Neural crest cell (in vitro differentiated cells): ENCODE results near the gene DYNC1H1. TPM values are rescaled to one million over a fixed set of nuclear protein-coding genes. Genes with fewer than 3 reads are reported as not detected.
"Not testable (repeated sequence)": the region's sequence is repeated elsewhere in the genome, so short reads cannot be mapped to it uniquely, and the experiment has no call there.

Experiments
- DNase-seq: peaks from one replicate; pipeline ENCODE4 v3.0.0; 2021; ENCODE audit warnings: low read depth, mixed read lengths, low spot score
- H3K27ac Mint-ChIP-seq: one replicate; pipeline ENCODE4 v1.8.0; 2021; ENCODE audit warnings: mild to moderate bottlenecking, mixed read lengths; ENCODE audit not compliant: unreplicated experiment
- H3K27me3 Mint-ChIP-seq: 2 replicates; pipeline ENCODE4 v1.8.0; 2021; ENCODE audit warnings: low read depth, mild to moderate bottlenecking, mixed read lengths
- H3K36me3 Mint-ChIP-seq: 2 replicates; pipeline ENCODE4 v1.8.0; 2021; ENCODE audit warnings: low read depth, mild to moderate bottlenecking, mixed read lengths
- H3K4me1 Mint-ChIP-seq: 2 replicates; pipeline ENCODE4 v1.8.0; 2021; ENCODE audit warnings: mixed read lengths
- H3K4me3 Mint-ChIP-seq: one replicate; pipeline ENCODE4 v1.8.0; 2021; ENCODE audit warnings: mild to moderate bottlenecking, mixed read lengths
- H3K9me3 Mint-ChIP-seq: 2 replicates; pipeline ENCODE4 v1.8.0; 2021; ENCODE audit warnings: mixed read lengths
- total RNA-seq: library from RNA; stranded (reverse); gene quantifications from 2 replicates; pipeline ENCODE4 v1.2.1, GENCODE V29; 2021
- TF ChIP-seq, protein P1 (sequence below): fragments of 200-600 bp; sonication (generic); conservative IDR thresholded peaks from 2 replicates; pipeline ENCODE4 v1.5.0; 2021; ENCODE audit warnings: antibody characterized with exemption, mild to moderate bottlenecking

Gene DYNC1H1
- total RNA-seq, 1 donor from 2014 or later, result 528 TPM

DNA sequence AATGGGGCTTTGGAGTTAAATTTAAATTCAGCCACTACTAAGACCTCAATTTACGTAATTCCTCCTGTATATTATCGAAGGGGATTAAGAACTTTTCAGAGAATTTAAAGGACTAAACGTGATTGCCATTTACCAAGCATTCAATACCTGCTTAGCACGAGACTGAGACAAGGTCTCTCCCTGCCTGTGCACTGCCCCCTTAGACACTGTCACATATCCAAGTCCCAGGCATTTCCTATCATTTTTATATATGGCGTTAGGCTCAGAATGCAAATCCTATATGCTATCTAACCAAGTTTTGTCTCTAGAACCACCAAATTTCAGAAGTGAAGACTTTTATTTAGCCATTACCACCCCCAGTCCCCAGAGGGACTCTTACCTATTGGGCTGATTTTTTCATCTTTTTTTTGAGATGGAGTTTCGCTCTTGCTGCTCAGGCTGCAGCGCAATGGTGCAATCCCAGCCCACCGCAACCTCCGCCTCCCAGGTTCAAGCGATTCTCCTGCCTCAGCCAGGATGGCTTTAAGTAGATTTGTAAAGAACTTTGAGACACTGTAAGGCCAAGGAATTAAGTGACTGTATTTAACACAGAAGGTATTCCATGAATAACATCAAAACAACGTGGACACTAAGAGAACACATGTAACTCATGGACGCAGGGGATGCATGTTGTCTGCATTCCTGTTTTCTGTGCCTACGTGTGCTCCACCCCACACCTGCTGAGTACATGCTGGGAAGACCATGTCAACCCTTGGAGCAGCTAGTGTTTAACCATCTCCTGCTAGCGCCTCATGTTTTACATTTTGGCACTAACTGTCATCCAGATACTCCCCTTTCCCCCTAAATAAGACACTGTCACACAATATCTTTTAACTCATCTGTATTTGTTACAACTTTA lies 116.1 kb downstream of the DYNC1H1 start:
- H3K4me3 Mint-ChIP-seq, result peak overlapping the region; percentile 61
- H3K4me1 Mint-ChIP-seq, result peaks cover 43% of the 10 kb centered on the region
- H3K27me3 Mint-ChIP-seq, result no peaks in the 10 kb centered on the region
- no peak overlapping the region for H3K27ac Mint-ChIP-seq
- TF ChIP-seq, protein P1, sequence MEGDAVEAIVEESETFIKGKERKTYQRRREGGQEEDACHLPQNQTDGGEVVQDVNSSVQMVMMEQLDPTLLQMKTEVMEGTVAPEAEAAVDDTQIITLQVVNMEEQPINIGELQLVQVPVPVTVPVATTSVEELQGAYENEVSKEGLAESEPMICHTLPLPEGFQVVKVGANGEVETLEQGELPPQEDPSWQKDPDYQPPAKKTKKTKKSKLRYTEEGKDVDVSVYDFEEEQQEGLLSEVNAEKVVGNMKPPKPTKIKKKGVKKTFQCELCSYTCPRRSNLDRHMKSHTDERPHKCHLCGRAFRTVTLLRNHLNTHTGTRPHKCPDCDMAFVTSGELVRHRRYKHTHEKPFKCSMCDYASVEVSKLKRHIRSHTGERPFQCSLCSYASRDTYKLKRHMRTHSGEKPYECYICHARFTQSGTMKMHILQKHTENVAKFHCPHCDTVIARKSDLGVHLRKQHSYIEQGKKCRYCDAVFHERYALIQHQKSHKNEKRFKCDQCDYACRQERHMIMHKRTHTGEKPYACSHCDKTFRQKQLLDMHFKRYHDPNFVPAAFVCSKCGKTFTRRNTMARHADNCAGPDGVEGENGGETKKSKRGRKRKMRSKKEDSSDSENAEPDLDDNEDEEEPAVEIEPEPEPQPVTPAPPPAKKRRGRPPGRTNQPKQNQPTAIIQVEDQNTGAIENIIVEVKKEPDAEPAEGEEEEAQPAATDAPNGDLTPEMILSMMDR, result no peak
- no peaks in the 10 kb centered on the region for H3K9me3 Mint-ChIP-seq
- H3K36me3 Mint-ChIP-seq, result peaks cover 58% of the 10 kb centered on the region
- no peak for DNase-seq

DNA sequence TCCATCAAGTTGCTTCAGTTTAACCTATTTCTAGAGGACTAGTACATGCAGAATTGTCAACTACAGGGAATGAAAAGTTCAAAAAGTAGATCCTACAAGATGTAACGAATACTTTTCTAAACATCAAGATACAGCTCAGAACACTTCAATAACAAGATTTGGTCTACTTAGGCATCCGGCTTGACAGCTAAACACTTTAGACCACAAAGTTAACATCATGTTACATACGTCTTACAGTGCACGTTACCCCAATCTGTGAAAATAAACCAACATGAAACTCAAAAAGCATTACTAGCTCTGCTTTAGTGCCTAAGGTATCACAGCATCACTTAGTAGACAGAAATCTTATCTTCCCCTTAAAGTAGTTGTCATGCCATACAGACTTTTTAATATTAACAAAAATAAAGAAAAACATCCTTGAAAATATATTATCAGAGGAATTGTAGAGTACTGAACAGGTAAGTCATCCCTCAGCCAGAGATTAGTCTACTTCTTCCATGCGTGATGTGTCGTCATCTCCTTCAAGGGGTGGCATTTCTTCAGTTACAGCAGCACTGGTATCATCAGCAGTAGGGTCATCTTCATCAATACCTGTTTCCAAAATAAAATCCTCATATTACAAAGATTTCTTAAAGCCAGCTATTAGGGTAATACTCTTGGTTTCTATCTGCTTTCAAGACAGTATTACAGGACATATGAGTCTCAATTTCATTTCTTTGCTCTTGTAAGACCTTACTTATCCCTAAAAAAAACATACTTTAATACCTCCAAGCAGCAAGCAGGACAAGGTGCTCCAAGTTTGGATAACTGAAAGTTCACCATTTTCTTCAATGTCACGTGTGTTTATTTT lies 117.1 kb downstream of the DYNC1H1 start:
- Mint-ChIP-seq H3K4me3 (peak overlapping the region; percentile 65), H3K36me3 (peaks cover 67% of the 10 kb centered on the region), H3K9me3 (no peaks in the 10 kb centered on the region), H3K27ac (no peak overlapping the region), H3K27me3 (no peaks in the 10 kb centered on the region), H3K4me1 (peaks cover 52% of the 10 kb centered on the region)
- TF ChIP-seq, protein P1, result no peak
- DNase-seq, result no peak

DNA sequence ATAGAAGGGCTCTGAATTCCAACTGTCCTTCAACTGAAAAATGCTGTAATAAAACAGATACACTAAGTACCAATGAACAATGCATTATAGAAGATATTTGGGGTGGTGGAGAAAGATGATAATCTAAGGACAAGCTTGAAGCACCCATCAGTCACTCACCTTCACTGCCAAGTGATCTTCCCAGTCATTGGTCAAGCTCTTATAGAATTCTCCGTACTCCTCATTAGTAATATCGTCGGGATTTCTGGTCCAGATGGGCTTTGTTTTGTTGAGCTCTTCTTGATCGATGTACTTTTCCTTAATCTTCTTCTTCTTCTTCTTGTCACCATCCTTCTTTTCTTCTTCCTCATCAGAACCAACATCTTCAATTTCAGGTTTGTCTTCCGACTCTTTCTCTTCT lies 120.1 kb downstream of the DYNC1H1 start:
- not testable (repeated sequence) for H3K27me3 Mint-ChIP-seq, DNase-seq, H3K9me3 Mint-ChIP-seq, H3K27ac Mint-ChIP-seq
- Mint-ChIP-seq H3K4me3 (peak overlapping the region; percentile 93), H3K4me1 (peaks cover 66% of the 10 kb centered on the region), H3K36me3 (peaks cover 56% of the 10 kb centered on the region)

DNA sequence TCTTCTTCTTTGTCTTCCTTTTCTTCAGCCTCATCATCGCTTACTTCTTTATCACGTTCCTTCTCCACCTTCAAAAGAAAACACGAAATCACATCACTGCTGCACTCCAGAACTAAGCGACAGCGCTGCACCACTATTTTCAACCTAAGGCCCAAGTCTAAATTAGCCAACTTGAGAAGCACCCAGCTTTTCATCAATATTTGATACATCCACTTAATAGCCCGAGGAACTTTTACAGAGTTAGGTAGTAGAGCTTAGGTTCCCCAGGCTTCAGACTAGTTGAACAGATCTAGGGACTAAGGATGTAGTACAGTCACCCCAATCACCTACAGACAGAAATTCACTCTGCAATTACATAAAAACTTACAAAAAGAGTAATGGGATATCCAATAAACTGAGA lies 120.6 kb downstream of the DYNC1H1 start:
- TF ChIP-seq, protein P1, result no peak
- Mint-ChIP-seq H3K4me3 (peak overlapping the region; percentile 93), H3K9me3 (no peaks in the 10 kb centered on the region), H3K27me3 (no peaks in the 10 kb centered on the region), H3K4me1 (peaks cover 70% of the 10 kb centered on the region), H3K27ac (no peak overlapping the region), H3K36me3 (peaks cover 53% of the 10 kb centered on the region)
- DNase-seq, result no peak

DNA sequence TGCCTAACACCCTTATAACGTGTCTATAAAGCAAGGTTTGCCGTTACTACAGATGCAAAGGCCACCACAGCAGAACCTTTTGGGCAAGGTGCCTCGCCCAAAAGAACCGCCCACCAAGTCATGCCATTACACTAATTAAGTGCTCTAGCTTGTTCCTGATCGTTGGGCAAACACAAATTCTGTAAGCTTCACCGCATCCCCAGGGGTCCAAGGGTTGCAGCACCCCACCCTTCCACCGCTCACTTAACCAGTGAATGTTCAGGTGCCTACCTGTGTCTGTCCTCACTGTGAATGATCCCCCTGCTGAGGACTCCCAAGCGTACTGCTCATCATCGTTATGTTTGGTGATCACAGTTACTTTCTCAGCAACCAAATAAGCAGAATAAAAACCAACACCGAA lies 121.1 kb downstream of the DYNC1H1 start:
- H3K4me3 Mint-ChIP-seq, result peak overlapping the region; percentile 93
- H3K9me3 Mint-ChIP-seq, result no peaks in the 10 kb centered on the region
- TF ChIP-seq, protein P1, result no peak
- H3K27me3 Mint-ChIP-seq, result no peaks in the 10 kb centered on the region
- H3K27ac Mint-ChIP-seq, result peak overlapping the region; percentile 99
- DNase-seq, result no peak
- H3K36me3 Mint-ChIP-seq, result peaks cover 48% of the 10 kb centered on the region
- peaks cover 70% of the 10 kb centered on the region for H3K4me1 Mint-ChIP-seq
